ENCODE results near the gene ZSWIM5. TPM values are rescaled to one million over a fixed set of nuclear protein-coding genes. Genes with fewer than 3 reads are reported as not detected.

ZSWIM5 gene
- total and polyA plus RNA-seq, 2 of the 8 experiments (the other 6 are each of a cell fraction or from before 2014, with no cell fraction given), result 2.5 to 3.9 TPM

DNA sequence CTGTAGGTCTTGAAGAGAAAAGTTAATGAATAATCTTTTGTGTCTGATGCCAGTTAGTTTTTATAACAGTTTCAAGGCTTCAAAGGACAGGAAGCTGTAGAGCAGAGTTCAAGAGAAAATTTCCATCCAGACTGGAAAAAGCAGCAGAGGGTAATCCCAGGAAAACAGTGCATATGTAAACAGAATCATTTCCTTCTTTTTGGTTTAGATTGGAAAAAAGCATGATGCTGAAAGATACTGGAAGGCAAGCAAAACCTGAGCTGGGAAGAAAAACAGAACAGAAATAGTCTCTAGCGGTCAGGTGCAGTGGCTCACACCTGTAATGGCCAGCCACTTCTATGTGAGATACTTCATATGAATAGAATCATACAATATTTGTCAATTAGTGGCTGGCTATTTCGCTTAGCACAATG is 71.9 kb downstream of the ZSWIM5 start:
- H2AFZ ChIP-seq (ENCODE audit: low read length), result no peak overlapping the region
- H2BK20ac ChIP-seq (ENCODE audit: low read length), result no peak overlapping the region
- H3K9ac ChIP-seq (replicated peaks in 1 of 4; ENCODE audit: extremely low read depth in 1 of 4, low read depth in 3 of 4, low read length in 3 of 4), result no peak overlapping the region
- DNase-seq (ENCODE audit: low read depth in 1 of 2, low spot score in 2 of 2) (no peak), FAIRE-seq (no peak)
- H3K23ac ChIP-seq (ENCODE audit: insufficient read length), result no peak overlapping the region
- no peak overlapping the region for H3K4ac ChIP-seq (replicated peaks; ENCODE audit: insufficient read length, low read depth, low read length)
- H3K14ac ChIP-seq (ENCODE audit: insufficient read length), result no peak overlapping the region
- H2AK5ac ChIP-seq (ENCODE audit: low read depth, low read length), result no peak overlapping the region
- H2BK12ac ChIP-seq (ENCODE audit: low read depth, low read length), result no peak overlapping the region
- no peak overlapping the region for H4K5ac ChIP-seq (ENCODE audit: insufficient read length, low read depth, low read length)
- ChIA-PET POLR2A (ENCODE audit: partially characterized antibody) (no interaction called here), CTCF (ENCODE audit: partially characterized antibody) (no interaction called here)
- no peak overlapping the region for H4K8ac ChIP-seq (ENCODE audit: extremely low read depth, insufficient read depth, low read length)
- no peaks in the 10 kb centered on the region for H4K20me1 ChIP-seq (replicated peaks in 1 of 2; ENCODE audit: control insufficient read depth in 1 of 2, insufficient read depth in 2 of 2, low read length in 2 of 2)
- no peaks in the 10 kb centered on the region for H3K9me3 ChIP-seq (ENCODE audit: insufficient read depth in 2 of 2, low read depth in 1 of 2, low read length in 1 of 2)
- no peaks in the 10 kb centered on the region for H3K79me1 ChIP-seq (ENCODE audit: low read depth, low read length)
- H3K23me2 ChIP-seq (ENCODE audit: low read depth, low read length), result no peaks in the 10 kb centered on the region
- no peak overlapping the region for H3K18ac ChIP-seq (ENCODE audit: extremely low read depth, low read length)
- H3K27me3 ChIP-seq (replicated peaks in 1 of 4; ENCODE audit: control insufficient read depth in 3 of 4, extremely low read depth in 1 of 4, insufficient read depth in 3 of 4, low read length in 3 of 4), result no peaks in the 10 kb centered on the region
- H3K56ac ChIP-seq (replicated peaks; ENCODE audit: insufficient read length, low read depth, low read length), result no peak overlapping the region
- no peaks in the 10 kb centered on the region for H3K36me3 ChIP-seq (ENCODE audit: control insufficient read depth in 2 of 4, insufficient read depth in 4 of 4, low read length in 3 of 4)
- no peaks in the 10 kb centered on the region for H3K79me2 ChIP-seq (ENCODE audit: control insufficient read depth in 1 of 2, insufficient read depth in 2 of 2, low read length in 2 of 2)
- no peak overlapping the region for H2BK120ac ChIP-seq (replicated peaks; ENCODE audit: low read depth, low read length)
- no peak overlapping the region for H3K4me2 ChIP-seq (ENCODE audit: insufficient read depth in 1 of 2, low read depth in 2 of 2, low read length in 2 of 2)
- H2BK15ac ChIP-seq (ENCODE audit: low read length), result no peak overlapping the region
- H3K4me1 ChIP-seq (replicated peaks in 1 of 4; ENCODE audit: control insufficient read depth in 3 of 4, insufficient read depth in 4 of 4, low read length in 3 of 4), result no peaks in the 10 kb centered on the region
- H3K27ac ChIP-seq (ENCODE audit: low read depth, low read length), result no peak overlapping the region
- no peak overlapping the region for H4K91ac ChIP-seq (replicated peaks; ENCODE audit: insufficient read length, low read length)
- no peak overlapping the region for H3K4me3 ChIP-seq (ENCODE audit: extremely low read depth in 1 of 4, insufficient read depth in 2 of 4, low read depth in 3 of 4, low read length in 4 of 4)
- 81% methylated on average over 2 of the region's 2 CpGs; no CpG with 5 or more reads in 1 of the 2 experiments for WGBS, 2 experiments (ENCODE audit: extremely low coverage in 1 of 2, insufficient coverage in 1 of 2, insufficient read length in 1 of 2, insufficient replicate concordance in 2 of 2, low coverage in 1 of 2, low lambda C conversion rate in 2 of 2, missing lambda C conversion rate in 1 of 2)
- H2BK5ac ChIP-seq (ENCODE audit: low read depth, low read length), result no peak overlapping the region
- TF ChIP-seq TAF1 (IDR thresholded peaks at IDR 0.05; ENCODE audit: low read depth, low read length) (no peak), SP1 (IDR thresholded peaks at IDR 0.05; ENCODE audit: low read depth, low read length) (no peak), GABPA (IDR thresholded peaks at IDR 0.05; ENCODE audit: borderline replicate concordance, insufficient read depth, low read length) (no peak), BRCA1 (IDR thresholded peaks at IDR 0.05; ENCODE audit: low read depth, low read length) (no peak), SIX5 (IDR thresholded peaks at IDR 0.05; ENCODE audit: low read depth, low read length) (no peak), ASH2L (IDR thresholded peaks at IDR 0.05; ENCODE audit: low read length) (no peak), CHD2 (IDR thresholded peaks at IDR 0.05; ENCODE audit: low read length) (no peak), TEAD4 (IDR thresholded peaks at IDR 0.05; ENCODE audit: low read depth, low read length) (no peak), KDM1A (IDR thresholded peaks at IDR 0.05; ENCODE audit: borderline replicate concordance, low read length) (no peak), SP2 (IDR thresholded peaks at IDR 0.05; ENCODE audit: low read length) (no peak)
- TF ChIP-seq, protein P1, sequence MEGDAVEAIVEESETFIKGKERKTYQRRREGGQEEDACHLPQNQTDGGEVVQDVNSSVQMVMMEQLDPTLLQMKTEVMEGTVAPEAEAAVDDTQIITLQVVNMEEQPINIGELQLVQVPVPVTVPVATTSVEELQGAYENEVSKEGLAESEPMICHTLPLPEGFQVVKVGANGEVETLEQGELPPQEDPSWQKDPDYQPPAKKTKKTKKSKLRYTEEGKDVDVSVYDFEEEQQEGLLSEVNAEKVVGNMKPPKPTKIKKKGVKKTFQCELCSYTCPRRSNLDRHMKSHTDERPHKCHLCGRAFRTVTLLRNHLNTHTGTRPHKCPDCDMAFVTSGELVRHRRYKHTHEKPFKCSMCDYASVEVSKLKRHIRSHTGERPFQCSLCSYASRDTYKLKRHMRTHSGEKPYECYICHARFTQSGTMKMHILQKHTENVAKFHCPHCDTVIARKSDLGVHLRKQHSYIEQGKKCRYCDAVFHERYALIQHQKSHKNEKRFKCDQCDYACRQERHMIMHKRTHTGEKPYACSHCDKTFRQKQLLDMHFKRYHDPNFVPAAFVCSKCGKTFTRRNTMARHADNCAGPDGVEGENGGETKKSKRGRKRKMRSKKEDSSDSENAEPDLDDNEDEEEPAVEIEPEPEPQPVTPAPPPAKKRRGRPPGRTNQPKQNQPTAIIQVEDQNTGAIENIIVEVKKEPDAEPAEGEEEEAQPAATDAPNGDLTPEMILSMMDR (IDR thresholded peaks at IDR 0.05; ENCODE audit: control extremely low read depth in 1 of 3, insufficient read depth in 1 of 3, low read depth in 1 of 3, low read length in 3 of 3), result no peak
- TF ChIP-seq, protein P2, sequence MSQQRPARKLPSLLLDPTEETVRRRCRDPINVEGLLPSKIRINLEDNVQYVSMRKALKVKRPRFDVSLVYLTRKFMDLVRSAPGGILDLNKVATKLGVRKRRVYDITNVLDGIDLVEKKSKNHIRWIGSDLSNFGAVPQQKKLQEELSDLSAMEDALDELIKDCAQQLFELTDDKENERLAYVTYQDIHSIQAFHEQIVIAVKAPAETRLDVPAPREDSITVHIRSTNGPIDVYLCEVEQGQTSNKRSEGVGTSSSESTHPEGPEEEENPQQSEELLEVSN (IDR thresholded peaks at IDR 0.05), result no peak
- TF ChIP-seq, protein P3, sequence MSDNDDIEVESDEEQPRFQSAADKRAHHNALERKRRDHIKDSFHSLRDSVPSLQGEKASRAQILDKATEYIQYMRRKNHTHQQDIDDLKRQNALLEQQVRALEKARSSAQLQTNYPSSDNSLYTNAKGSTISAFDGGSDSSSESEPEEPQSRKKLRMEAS (IDR thresholded peaks at IDR 0.05), result no peak
